HG03520 (cell line): ENCODE measurements around the gene TMCC1.
"Not testable (repeated sequence)": the region's sequence is repeated elsewhere in the genome, so short reads cannot be mapped to it uniquely, and the experiment has no call there.

Experiments used
- ATAC-seq: cut with Tn5 transposase; IDR thresholded peaks from one replicate; pipeline ENCODE4 v1.9.1; 2021; ENCODE audit warnings: mild to moderate bottlenecking, moderate library complexity; ENCODE audit not compliant: unreplicated experiment

Gene TMCC1

DNA sequence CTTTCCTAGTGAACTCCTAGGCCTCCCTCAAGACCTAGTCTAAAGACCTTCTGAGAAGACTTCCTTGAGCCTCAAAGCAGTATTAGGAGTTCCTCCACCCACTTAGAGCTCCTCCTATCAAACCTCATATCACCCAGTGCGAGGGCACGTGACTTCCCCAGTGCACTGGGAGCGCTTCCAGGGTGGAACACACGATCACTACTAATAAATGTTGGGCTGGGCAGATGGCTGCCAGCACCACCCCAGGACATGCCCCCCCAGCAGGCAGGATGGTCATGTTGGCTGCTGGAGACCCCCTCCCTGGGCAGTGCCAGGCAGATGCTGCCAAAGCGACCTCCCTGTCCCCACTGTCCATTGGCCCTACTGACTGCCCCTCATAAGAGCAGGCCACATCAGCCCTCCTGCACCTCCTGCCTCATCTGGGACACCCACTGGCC lies 278.6 kb downstream of the TMCC1 start:
- ATAC-seq = no peak

DNA sequence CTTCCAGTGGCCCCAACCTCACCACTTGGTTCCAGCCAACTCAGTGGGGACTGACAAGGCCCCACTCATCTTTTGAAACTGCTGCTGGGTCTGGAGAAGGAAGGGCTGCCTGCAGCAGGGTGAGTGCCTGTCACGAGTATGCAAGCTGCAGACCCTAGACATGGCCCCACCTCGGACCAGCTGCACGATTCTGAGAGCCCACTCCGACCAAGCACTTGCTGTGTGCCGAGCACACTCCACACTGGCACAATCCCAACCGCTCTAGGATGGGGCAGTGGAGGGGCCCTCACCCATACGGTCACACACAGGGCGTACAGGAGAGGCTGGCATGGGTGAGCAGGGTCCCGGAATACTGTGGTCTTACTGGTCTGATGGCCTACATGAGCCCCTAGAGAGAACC lies 279.1 kb downstream of the TMCC1 start:
- ATAC-seq = no peak

DNA sequence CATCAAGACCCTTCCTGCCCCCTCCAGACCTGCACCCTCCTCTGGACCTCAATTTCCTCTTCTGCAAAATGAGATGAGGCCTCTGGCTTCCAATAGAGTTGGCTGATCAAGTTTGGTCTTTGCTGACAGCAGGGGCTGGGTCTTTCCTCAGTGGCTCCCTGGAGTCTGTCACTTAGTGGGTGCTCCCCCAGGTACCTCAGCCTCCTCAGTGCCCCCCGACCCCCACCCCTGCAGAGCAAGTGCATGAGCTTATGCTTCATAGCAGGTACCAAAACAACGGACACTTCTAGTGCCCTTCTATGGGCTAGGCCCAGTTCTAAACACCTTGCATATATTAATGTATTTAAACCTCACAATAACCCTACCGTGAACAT lies 280.2 kb downstream of the TMCC1 start:
- ATAC-seq = no peak

DNA sequence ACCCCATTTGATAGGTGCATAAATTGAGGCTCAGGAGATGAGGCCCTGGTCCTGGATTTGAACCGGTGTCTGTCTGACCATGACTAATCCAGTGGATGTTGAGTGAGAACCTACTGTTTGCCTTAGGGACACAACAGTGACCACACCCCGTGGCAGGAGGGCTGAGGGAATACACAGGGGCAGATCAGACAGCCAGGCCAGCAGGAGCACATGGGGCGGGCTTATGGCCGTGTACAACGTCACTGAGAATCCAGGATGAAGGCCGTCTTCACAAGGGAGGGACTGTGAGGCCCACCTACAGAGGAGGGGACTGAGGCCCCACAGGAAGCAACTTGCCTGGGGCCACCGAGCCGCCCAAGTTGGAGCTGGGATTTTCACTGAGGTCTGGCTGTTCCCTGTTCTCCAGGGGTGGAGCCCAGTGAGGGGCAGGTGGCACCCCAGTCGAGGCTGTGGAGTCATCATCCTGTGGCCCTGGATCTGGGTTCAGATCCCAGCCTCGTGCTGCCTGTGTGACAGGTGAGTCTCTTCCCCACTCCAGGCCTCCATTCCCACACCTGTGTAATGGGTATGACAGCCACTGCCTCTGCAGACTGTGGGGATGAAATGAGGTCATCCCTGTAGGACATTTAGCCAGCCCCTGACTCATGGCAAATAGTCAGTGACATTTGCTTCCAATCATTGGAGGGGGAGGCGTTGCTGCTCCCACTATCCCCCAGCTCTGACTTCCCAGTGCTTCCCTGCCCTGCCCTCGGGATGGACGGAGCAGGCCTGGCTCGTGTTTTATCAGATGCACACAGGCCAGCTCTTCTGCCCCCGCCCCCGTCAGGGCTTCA lies 280.8 kb downstream of the TMCC1 start:
- no peak for ATAC-seq

DNA sequence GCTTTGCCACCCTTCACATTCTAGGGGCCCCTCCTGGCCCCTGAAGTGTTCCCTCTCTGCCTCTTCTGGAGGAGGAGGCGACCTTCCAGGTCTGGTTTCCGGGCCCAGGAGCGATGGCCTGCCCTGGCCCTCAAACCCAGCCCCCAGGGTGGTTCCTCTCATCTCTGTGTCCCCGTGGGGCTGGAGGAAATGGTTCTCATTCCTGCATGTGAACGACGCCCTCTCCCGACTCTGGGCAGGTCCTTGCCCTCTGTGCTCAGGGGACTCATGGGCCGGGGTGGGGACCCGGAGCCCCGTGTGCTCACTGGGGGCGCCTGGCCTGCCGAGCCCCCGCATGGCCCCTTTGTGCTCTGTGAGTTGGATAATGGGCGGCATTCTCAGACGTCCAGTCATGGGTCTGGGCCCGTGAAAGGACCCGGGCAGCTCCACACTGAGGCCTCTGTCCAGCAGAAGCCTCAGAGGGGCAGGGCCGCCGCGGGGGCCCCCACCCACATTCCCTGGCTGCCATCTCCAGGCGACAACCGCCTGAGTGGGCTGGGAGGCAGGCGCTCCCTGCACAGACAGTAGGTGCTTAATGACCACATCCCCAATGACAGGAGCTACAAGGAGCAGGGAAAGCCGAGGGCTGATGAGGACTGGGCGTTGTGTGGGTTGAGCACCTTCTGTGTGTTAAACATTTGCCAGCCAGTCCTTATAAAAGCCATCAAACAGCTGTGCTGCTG lies 281.5 kb downstream of the TMCC1 start:
- no peak for ATAC-seq

DNA sequence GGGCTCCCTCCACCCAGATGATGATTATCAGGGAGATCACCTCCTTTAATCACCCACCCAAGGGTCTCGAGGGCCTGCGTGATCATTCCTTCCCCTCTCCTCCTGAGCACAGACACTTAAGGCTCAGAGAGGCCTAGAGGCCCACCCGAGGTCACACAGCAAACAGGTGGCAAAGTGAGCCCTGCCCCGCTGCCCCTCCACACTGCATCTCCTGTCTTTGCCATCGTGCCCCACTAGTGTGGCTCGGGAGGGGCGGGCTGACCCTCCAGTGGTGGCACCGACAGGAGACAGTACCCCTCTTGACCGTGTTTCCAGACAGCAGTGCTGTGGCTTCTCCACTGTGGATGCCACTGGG lies 282.1 kb downstream of the TMCC1 start:
- ATAC-seq = no peak

DNA sequence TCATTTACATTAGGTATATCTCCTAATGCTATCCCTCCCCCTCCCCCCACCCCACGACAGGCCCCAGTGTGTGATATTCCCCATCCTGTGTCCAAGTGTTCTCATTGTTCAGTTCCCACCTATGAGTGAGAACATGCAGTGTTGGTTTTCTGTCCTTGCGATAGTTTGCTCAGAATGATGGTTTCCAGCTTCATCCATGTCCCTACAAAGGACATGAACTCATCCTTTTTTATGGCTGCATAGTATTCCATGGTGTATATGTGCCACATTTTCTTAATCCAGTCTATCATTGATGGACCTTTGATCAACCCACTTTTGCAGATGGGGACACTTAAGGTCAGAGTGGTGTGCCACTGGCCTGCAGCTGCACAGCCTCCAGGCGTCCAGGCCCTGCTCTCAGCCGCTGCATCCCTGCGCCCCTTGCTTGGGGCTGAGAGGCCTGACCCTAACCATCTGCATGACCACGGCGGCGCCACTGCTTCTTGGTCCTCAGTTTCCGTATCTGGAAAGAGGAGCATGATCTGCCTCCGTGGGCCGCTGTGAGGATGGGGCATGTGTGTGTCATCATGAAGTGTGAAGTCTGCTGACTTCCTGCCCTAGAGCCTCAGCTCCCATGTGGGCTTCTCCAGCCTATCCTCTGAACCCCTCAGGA lies 282.6 kb downstream of the TMCC1 start:
- not testable (repeated sequence) for ATAC-seq

DNA sequence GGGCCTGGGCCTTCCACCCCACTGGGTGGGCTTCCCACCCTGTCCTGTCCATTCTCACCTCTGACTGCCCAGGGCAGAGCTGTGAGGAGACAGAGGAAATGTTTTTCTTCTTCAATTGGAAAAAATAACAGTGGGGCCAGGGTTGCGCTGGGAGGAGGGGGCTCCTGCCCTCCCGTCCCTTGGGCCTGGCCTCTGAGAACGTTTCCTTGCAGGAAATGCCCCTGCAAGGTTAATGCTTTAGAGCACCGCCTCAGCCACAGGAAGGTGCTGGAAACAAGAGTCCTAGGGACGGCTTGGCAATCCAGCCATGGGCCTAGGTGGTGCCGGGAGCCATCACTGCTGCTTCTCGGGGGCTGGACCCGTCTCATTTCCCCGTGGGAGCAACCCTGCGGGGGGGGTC lies 283.2 kb downstream of the TMCC1 start:
- ATAC-seq = no peak

DNA sequence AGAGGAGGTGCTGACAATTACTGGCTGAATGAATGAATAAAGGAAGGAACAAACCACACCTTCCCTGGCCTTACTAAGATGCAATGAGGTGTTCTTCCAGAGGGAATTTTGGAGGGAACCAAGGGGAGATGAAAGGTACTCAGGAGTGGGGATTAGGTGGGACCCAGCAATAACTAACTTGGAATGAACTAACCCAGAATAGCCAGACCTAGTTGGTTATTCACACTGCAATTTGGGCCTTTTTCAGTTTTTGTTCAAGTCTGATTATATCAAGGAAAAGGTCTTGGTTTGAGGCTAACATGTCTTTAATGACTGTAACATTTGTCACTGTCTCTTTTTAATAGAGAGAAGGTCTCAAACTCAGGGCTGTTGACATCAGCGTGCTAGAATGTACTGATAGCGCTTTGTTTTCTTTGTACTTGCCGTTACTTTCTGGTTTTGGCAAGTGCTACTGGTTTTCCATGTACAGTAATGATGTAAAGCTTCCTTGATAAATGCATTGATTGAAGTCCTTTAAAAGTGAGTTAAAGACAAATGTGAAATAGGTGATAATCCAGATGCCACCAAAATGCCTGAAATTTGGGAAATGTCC lies 283.8 kb downstream of the TMCC1 start:
- no peak for ATAC-seq

DNA sequence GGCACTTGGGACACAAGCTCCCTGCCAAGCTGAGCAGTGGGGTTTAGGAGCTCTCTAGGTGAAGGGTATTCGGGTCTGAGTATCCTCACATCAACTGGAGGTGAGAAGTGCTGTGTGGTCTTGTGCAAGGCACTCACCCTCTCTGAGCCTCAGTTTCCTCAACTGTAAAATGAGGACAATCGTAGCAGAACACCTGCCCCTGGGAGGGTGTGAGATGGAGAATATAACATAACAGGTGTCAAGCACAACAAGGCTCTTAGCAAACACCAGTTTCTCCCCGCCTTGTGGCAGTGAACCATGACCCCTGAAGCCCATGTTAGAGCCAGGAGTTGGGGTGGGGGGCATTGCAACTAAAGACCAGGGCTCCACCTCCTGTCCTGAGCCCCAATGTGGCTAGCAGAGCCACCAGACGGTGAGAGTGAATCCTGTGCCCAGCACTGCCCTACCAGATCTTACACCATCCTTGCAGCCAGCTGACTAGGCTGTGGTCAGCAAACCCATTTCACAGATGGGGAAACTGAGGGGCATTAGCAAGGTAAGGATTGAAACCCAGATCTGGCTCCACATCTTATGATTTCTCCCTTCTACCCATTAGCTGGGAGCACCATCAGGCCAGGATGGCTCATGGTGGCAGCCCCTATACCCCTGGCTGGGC lies 284.4 kb downstream of the TMCC1 start:
- no peak for ATAC-seq

DNA sequence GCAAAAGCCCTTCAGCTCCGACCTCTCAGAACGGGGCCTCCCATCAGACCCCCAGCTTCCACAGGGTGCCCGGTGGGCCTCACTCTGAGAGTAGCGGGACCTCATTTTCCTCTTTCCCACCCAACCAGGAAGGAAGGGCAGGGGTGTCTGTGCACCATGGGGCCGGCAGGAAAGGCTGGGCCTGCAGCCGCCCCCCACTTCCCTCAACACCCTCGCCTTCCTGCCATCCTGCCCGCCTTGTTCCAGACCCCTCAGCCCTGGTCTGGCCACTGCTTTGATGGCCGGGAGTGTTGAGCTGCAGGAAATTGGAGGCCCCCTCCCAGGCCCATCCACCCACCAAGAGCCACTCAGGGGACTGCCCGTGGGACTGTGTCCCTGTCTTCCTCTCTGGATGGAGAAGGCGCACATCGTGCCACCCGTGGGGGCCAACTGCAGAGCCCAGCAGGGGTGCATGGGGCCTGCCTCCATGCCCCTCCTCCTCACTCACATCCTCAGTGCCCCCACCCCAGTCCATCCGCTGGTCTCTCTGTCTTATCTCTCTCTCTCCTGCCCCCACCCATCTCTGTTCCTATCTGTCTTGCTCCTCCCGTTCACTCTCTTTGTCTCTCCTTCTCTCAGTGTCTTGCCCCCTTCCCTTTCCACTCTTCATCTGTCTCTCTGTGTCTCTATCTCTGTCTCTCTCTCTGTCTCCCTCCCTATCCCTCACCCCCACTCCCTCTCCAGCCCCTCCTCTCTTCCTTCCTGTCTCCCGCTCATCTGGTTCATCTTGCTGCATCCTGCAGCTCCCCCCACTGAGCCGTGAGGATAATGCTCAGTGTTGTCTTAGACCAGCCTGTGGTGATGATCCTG lies 285.2 kb downstream of the TMCC1 start:
- no peak for ATAC-seq

DNA sequence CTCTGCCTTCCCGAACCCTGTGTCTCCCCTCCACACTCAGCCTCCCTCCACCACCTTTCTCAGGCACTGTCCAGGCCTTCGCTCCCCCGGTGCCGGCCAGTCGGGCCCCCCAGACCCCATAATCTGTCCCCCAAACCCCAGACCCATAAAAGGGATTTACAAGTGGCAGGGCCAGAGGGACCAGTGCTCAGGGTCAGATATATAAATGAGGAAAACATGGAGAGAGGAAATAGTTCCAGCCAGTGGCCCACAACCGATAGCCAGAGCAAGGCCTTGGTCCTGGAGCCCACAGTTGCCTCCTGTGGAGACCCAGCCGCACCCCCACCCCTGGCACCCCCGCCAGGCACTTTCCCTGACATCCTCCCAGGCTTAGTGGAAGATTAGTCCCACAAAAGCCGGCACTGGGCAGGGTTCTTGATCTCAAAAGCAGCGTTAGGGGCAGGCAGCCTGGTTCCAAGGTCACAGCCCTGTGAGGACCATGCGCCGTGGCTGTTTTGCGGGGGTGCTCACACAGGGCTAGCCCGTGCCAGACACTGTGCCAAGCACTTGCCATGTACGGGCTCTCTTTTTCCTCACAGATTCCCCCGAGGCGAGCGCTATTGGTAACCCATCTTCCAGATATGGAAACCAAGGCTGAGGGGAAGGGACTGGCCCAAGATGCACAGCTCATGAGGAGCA lies 286.0 kb downstream of the TMCC1 start:
- ATAC-seq = no peak

DNA sequence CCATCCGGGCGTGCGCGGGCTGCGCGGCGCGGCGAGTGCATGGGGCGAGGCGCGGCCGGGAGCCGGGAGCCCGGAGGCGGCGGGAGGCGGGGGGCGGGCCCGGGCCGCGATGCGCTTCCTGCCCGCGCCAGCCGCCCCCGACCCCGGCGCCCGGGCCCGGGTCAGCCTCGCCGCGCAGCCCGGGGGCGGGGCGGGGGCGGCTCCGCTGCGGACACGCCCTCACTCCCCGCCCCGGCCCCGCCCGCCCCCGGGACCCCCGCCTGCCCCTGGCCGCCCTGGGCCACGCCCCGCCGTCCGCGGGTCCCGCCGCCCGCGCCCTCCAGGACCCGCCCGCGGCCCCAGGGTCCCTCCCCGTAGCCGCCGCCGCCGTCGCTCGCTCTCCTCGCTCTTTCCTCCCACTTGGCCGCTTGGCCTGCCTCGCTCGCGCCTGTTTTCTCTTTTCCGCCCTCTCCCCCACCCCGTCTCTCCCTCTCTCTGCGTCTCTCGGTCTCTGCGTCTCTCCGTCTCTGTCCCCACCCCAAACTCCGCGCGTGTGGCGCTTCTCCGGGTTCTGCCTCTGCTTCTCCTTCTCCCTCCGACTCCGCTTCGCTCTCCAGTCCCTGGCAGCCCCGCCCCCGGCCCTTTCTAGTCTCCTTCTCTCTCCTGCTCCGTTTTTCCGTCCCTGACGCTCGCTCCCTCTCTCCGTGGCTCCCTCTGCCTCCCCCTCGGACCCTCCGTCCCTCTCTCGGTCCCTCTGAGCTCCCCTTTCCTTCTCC lies 286.7 kb downstream of the TMCC1 start, which contains the start of gene PLXND1:
Gene PLXND1 (minus strand): TSS at position 41 of the 755 bp plus-strand sequence. CDS start 37 bp downstream, at position 4.
- no peak for ATAC-seq

DNA sequence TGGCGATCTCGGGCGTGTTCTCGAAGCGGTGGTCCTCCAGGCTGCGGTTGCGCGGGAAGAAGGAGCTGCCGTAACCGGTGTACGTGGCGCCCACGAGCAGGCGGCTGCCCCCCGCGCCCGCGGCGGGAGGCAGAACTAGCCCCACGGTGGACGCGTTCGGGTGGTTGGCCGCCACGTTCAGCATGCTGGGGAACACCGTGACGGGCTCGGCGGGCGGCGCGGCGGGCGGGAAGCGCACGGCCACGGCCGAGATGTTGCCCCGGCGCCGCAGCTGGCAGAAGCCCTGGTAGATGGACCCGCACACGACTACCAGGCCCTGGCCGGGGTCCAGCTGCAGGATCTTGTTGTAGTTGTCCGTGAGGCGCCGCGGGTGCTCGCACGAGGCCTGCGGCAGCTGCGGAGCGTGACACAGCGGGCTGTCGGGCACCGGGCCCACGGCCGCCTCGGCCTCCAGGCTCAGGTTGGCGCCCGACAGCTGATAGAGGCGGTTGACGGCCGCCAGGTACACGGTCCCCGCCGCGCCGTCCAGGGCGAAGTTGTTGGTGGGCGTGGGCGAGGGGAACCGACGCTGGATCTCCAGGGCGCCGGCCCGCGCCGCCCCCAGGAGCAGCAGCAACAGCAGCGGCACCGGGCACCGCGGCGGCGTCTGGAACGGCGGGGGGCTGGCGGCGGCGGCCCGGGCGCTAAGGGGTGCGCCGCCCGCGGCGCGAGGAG lies 287.4 kb downstream of the TMCC1 start:
- no peak for ATAC-seq

DNA sequence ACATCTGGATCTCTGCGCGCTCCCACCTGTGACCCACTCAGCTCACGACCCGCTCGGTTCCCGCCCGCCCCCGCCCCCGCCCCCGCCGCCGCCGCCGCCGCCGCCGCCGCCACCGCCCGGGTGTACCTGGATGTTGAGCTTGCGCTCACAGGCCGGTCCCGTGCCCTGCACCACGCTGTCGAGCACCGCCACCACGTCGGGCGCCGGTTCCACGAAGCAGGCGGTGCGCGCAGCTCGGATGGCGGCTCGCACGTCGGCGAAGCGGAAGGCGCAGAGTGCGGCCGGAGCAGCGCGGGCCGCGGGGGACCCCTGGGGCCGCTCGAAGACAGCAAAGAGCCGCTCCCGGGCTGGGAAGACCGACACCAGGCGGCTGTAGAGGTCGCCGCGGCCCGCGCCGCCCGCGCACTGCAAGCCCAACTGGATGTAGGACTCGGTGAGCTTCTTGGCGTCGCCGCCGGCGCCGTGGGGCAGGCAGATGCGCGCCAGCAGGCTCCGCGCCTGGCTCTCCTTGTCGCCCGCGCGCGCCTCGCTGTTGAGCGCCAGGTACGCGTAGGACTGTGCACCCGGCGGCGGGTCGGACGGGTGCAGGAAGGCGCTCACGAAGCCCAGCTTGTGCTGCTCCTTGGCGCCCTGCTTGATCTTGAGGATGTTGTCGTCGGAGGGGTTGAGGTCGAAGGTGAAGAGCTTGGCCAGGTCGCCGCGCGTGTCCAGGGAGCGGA lies 288.1 kb downstream of the TMCC1 start:
- no peak for ATAC-seq

DNA sequence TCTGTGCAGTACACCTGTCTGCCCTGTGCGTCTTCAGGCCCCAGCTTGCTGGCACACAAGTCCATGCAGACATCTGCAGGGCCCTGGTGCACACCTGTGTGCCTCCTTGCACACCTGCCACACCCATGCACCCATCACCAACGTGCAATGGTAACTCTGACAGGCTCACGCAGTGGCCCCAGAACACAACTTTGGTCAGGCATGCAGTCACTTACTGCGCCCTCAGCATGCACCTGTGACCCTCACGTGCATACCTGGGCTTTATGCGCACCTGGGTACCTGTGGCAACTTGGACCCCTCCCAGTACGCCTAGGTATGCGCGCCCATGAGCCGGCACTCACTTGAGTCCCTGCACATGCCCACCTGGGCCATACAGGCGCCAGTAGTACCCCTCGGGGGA lies 288.7 kb downstream of the TMCC1 start:
- no peak for ATAC-seq

DNA sequence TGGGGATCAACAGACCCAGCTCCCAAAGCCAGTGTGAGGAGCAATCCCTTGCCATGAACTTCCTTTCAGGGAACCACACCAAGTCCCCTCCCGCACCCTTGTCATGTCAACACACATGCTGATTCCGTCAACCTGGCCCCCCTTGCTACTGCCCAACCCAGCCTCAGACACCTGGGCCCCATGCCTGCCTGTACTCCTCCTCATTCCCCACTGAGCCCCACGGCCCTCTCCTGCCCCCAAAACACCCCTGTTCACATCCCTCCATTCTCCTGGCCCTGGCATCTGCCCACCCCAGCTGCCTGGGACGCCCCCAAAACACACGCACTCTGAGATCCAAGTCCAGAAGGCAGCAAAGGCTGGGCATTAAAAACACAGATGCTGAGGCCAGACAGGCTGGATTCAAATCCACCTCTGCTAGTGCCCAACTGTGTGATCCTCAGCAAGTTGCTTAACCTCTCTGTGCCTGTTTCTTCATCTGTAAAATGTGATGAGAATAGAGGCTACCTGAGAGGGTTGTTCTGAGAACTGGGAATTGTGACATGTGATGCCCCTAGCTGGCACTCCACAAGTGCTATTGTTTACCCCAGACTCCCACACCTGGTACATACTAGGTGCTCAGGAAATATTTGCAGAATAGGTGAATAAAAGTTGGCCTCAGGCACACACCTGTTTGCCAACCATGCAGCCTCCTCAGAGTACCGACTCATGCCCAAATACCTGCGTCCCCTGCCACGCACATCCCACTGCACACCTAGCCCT lies 289.3 kb downstream of the TMCC1 start:
- ATAC-seq = no peak
